Upper lobe of left lung (tissue), 6 donors: ENCODE measurements around the gene FBXL19. TPM values are rescaled to one million over a fixed set of nuclear protein-coding genes. Genes with fewer than 3 reads are reported as not detected.

ENCODE experiments used
- ATAC-seq, 2 donors: fragments of 200-7000 bp; cut with Tn5 transposase; one replicate each; pipeline ENCODE4 v1.9.1; 2022; ENCODE audit warnings: mild to moderate bottlenecking in 2 of 2, moderate library complexity in 2 of 2; ENCODE audit not compliant: low FRiP score in 2 of 2
- DNase-seq, 2 donors: peaks; one replicate each; pipeline ENCODE4 v3.0.0-alpha.2; 2019 to 2020
- H3K27ac ChIP-seq, 4 donors: fragments of 200-600 bp; sonication (generic); one replicate each; pipeline ENCODE4 v1.5.1; 2016 to 2019
- H3K27me3 ChIP-seq, 4 donors: fragments of 200-600 bp; sonication (generic); one replicate each; pipeline ENCODE4 v1.5.1; 2017 to 2019
- H3K36me3 ChIP-seq, 4 donors: fragments of 200-600 bp; sonication (generic); one replicate each; pipeline ENCODE4 v1.5.1; 2016 to 2019
- H3K4me1 ChIP-seq, 4 donors: fragments of 200-600 bp; sonication (generic); one replicate each; pipeline ENCODE4 v1.5.1; 2018 to 2019
- H3K4me3 ChIP-seq, 4 donors: fragments of 200-600 bp; sonication (generic); one replicate each; pipeline ENCODE4 v1.5.1; 2017 to 2019; ENCODE audit warnings: mild to moderate bottlenecking in 2 of 4, moderate library complexity in 1 of 4
- H3K9me3 ChIP-seq, 4 donors: fragments of 200-600 bp; sonication (generic); one replicate each; pipeline ENCODE4 v1.5.1; 2018 to 2019
- EP300 ChIP-seq, 4 donors: sonication (generic); formaldehyde crosslinking; IDR thresholded peaks; one replicate each; pipeline ENCODE4 v1.5.1; 2017; ENCODE audit warnings: antibody characterized with exemption in 4 of 4, control low read depth in 2 of 4
- POLR2A ChIP-seq, 4 donors: fragments of 450-650 bp; IDR thresholded peaks; one replicate each; pipeline ENCODE4 v1.5.1; 2016 to 2017; ENCODE audit warnings: antibody characterized with exemption in 4 of 4, mild to moderate bottlenecking in 2 of 4
- POLR2AphosphoS5 ChIP-seq, 2 donors: sonication (generic); formaldehyde crosslinking; IDR thresholded peaks; one replicate each; pipeline ENCODE4 v1.5.1; 2017; ENCODE audit warnings: antibody characterized with exemption in 2 of 2
- WGBS, 2 donors: methylation state at CpG; one replicate each; pipeline ENCODE4 v1.1.5; 2017 to 2018; 5-methylcytosine and 5-hydroxymethylcytosine counted together
- total RNA-seq, 6 donors: library from RNA; depleted of rRNA in 4 of 6; stranded (reverse); fragments of >200 nt in 4 of 6; gene quantifications; one replicate each; pipeline versions ENCODE4 v1.1.0 to v1.2.1, GENCODE V29; 2016 to 2021
- TF ChIP-seq, protein P1 (sequence below), 6 experiments: fragments of 450-650 bp in 4 of 6; fragments of 200-600 bp in 2 of 6; sonication (generic) in 2 of 6; IDR thresholded peaks; one replicate each; pipeline ENCODE4 v1.5.1; 2016 to 2019; ENCODE audit warnings: antibody characterized with exemption in 6 of 6
- donor health status: DM: no; HTN: no; CAD: no; lungs with moderate emphysema.
- donor health status: DM: no; HTN: yes; CAD: no; lungs with severe emphysema.

FBXL19 gene
- total RNA-seq, 6 donors from 2014 or later = 7.3 to 40.9 (median 15.5) TPM

DNA sequence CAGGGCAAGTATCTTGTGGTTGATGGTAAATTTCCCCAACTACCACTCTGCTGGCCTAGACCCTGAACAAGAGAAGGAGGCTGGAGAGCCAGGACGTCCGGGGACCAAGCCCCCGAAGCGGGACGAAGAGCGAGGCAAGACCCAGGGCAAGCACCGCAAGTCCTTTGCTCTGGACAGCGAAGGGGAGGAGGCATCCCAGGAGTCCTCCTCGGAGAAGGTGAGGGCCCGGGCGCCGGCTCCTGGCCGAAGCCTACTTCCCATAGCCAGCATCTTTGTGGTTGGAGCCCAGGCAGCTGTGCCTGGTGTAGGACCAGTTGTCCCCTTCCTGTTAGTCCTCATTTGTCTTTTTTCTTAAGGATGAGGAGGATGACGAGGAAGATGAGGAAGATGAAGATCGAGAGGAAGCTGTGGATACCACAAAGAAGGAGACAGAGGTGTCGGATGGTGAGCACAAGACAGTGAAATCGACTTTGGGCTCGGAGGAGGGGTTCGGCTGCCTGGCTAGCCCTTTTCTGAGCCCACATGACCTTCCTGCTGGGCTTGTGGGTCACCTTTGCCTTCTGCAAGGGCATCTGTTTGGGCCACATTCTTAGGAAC lies 46.0 kb downstream of the FBXL19 start:
- Histone ChIP-seq H3K27me3 (no peaks in the 10 kb centered on the region), H3K4me1 (no peaks in the 10 kb centered on the region), H3K36me3 (peaks cover 58 to 100% (median 95%) of the 10 kb centered on the region in 4 donors), H3K4me3 (no peak overlapping the region), H3K9me3 (no peaks in the 10 kb centered on the region), H3K27ac (no peak overlapping the region)
- no peak for TF ChIP-seq POLR2A (IDR thresholded peaks at IDR 0.05)
- no peak for TF ChIP-seq POLR2AphosphoS5 (IDR thresholded peaks at IDR 0.05)
- no peak for TF ChIP-seq EP300 (IDR thresholded peaks at IDR 0.05)
- TF ChIP-seq, protein P1, sequence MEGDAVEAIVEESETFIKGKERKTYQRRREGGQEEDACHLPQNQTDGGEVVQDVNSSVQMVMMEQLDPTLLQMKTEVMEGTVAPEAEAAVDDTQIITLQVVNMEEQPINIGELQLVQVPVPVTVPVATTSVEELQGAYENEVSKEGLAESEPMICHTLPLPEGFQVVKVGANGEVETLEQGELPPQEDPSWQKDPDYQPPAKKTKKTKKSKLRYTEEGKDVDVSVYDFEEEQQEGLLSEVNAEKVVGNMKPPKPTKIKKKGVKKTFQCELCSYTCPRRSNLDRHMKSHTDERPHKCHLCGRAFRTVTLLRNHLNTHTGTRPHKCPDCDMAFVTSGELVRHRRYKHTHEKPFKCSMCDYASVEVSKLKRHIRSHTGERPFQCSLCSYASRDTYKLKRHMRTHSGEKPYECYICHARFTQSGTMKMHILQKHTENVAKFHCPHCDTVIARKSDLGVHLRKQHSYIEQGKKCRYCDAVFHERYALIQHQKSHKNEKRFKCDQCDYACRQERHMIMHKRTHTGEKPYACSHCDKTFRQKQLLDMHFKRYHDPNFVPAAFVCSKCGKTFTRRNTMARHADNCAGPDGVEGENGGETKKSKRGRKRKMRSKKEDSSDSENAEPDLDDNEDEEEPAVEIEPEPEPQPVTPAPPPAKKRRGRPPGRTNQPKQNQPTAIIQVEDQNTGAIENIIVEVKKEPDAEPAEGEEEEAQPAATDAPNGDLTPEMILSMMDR (IDR thresholded peaks at IDR 0.05) = no peak
- 93 to 94% methylated on average over 18 to 19 of the region's 19 CpGs for WGBS, 2 donors
- DNase-seq (peak in 1 of 2 donors; percentile 73), ATAC-seq (no peak)

DNA sequence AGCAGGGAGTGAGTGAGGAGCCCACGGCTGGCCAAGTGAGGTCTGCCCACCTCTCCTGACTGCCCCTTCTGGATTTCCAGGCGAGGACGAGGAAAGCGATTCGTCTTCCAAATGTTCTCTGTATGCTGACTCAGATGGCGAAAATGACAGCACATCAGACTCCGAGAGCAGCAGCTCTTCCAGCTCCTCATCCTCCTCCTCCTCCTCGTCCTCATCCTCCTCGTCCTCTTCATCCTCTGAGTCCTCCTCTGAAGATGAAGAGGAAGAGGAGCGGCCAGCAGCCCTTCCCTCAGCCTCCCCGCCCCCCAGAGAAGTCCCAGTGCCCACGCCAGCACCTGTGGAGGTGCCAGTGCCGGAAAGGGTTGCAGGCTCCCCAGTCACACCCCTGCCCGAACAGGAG lies 47.9 kb downstream of the FBXL19 start:
- TF ChIP-seq, protein P1 (IDR thresholded peaks at IDR 0.05) = no peak
- no peak for TF ChIP-seq EP300 (IDR thresholded peaks at IDR 0.05)
- TF ChIP-seq POLR2A (IDR thresholded peaks at IDR 0.05) = no peak
- no peak for TF ChIP-seq POLR2AphosphoS5 (IDR thresholded peaks at IDR 0.05)
- no peak for ATAC-seq
- WGBS, 2 donors = 91 to 97% methylated on average over 14 of the region's 14 CpGs

DNA sequence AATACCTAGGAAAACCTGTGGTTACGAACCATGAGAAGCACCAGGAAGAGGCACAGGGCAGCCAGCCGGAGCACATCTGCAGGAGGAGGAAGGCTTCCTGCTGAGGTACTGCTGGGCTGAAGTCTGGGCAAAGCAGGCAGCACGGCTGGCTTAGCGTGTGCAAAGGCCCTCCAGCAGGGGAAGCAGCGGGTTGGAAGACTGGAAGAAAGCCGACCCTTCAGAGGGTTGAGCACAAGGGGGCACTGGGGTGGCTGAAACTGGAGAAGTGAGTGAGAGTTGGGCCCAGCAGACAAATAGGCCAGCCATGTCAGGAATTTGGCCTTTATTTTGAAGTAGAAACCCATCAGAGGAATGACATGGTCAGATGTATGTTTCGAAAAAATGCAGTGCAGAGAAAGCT lies 49.5 kb downstream of the FBXL19 start:
- H3K9me3 ChIP-seq = no peaks in the 10 kb centered on the region
- WGBS, 2 donors = 88 to 95% methylated on average over 7 of the region's 7 CpGs
- no peak overlapping the region for H3K27ac ChIP-seq
- H3K4me3 ChIP-seq = no peak overlapping the region
- no peaks in the 10 kb centered on the region for H3K4me1 ChIP-seq
- H3K36me3 ChIP-seq = peaks cover 35 to 100% (median 95%) of the 10 kb centered on the region in 4 donors
- DNase-seq (no peak), ATAC-seq (no peak)
- no peak for TF ChIP-seq POLR2A (IDR thresholded peaks at IDR 0.05)
- TF ChIP-seq, protein P1 (IDR thresholded peaks at IDR 0.05) = no peak
- H3K27me3 ChIP-seq = no peaks in the 10 kb centered on the region

More for the DNA sequence above, 47.9 kb downstream of the FBXL19 start:
- H3K4me1 ChIP-seq = no peaks in the 10 kb centered on the region
- no peak overlapping the region for H3K27ac ChIP-seq
- no peaks in the 10 kb centered on the region for H3K9me3 ChIP-seq
- peaks cover 41 to 100% (median 94%) of the 10 kb centered on the region in 4 donors for H3K36me3 ChIP-seq
- DNase-seq = no peak
- H3K4me3 ChIP-seq = no peak overlapping the region
- H3K27me3 ChIP-seq = no peaks in the 10 kb centered on the region

DNA sequence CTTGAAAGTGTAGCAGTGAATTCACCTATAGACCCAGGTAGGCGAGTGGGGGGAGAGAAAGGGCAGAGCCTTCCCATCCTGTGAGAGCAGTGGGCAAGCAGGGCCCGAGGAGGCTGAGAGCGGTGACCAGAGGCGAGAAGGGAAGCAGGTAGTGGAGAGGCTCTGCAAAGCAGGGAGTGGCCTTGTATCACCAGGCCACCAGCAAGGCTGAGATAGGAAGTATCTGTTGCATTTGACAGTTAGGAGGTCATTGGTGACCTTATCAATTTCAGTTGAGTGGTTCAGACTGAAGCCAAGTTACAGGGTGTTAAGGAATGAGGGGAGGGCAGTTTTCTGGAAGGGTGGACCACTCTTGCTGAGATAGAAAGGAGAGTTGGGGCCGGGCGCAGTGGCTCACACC lies 51.0 kb downstream of the FBXL19 start:
- DNase-seq (no peak), ATAC-seq (no peak)
- TF ChIP-seq, protein P1 (IDR thresholded peaks at IDR 0.05) = no peak
- TF ChIP-seq POLR2AphosphoS5 (IDR thresholded peaks at IDR 0.05) (no peak), EP300 (IDR thresholded peaks at IDR 0.05) (no peak), POLR2A (IDR thresholded peaks at IDR 0.05) (no peak)
- Histone ChIP-seq H3K27ac (no peak overlapping the region), H3K4me1 (no peaks in the 10 kb centered on the region), H3K4me3 (no peak overlapping the region), H3K36me3 (peaks cover 26 to 100% (median 94%) of the 10 kb centered on the region in 4 donors), H3K27me3 (no peaks in the 10 kb centered on the region), H3K9me3 (no peaks in the 10 kb centered on the region)
- 94 to 95% methylated on average over 6 of the region's 6 CpGs for WGBS, 2 donors

DNA sequence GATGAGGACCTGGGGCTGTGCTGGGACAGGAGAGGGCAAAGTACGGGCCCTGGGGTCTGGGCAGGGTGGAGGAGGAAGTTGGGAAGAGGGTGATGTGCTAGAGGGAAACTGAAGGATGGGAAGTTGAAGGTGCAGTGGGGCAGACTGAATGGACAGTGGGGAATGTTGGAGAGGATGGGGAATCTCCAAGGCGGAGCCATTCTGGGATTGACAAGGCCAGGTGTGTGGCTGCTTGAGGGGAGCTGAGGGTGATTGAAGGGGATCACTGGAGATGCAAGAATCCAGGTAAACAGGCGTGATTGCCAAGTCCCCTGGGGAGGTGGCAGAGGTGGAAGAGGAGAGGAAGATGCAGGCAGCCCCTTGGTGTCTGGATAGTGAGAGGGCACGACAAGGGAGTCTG lies 53.1 kb downstream of the FBXL19 start:
- Histone ChIP-seq H3K9me3 (no peaks in the 10 kb centered on the region), H3K4me3 (no peak overlapping the region), H3K36me3 (peaks cover 24 to 100% (median 93%) of the 10 kb centered on the region in 4 donors), H3K27me3 (no peaks in the 10 kb centered on the region), H3K27ac (no peak overlapping the region), H3K4me1 (no peaks in the 10 kb centered on the region)
- TF ChIP-seq EP300 (IDR thresholded peaks at IDR 0.05) (no peak), POLR2A (IDR thresholded peaks at IDR 0.05) (no peak), POLR2AphosphoS5 (IDR thresholded peaks at IDR 0.05) (no peak)
- TF ChIP-seq, protein P1 (IDR thresholded peaks at IDR 0.05) = no peak
- WGBS, 2 donors = 95 to 98% methylated on average over 4 of the region's 4 CpGs
- DNase-seq (no peak), ATAC-seq (no peak)
